Measurements from ENCODE around the gene LOXL1. TPM values are rescaled to one million over a fixed set of nuclear protein-coding genes. Genes with fewer than 3 reads are reported as not detected.

The LOXL1 gene
- total and polyA plus RNA-seq, 2 experiments from 2014 or later = 44.5 to 136 TPM

GRCh38 chr15:73909651-73910050 lies 16.6 kb upstream of the LOXL1 start:
- Histone ChIP-seq H3K9me2 (replicated peaks; ENCODE audit: insufficient read depth) (no peaks in the 10 kb centered on the region), H3K27me3 (no peaks in the 10 kb centered on the region), H2AFZ (no peak overlapping the region), H3K79me2 (no peaks in the 10 kb centered on the region), H4K20me1 (ENCODE audit: insufficient read depth, poor library complexity, severe bottlenecking) (no peaks in the 10 kb centered on the region), H3K4me3 (no peak overlapping the region), H3K9me3 (ENCODE audit: low read depth) (no peaks in the 10 kb centered on the region), H3K36me3 (replicated peaks; ENCODE audit: insufficient read depth, low read depth) (no peaks in the 10 kb centered on the region), H3K4me2 (no peak overlapping the region), H3K27ac (no peak overlapping the region), H3K4me1 (ENCODE audit: insufficient read depth) (no peaks in the 10 kb centered on the region)
- TF ChIP-seq CTCF (IDR thresholded peaks at IDR 0.05; ENCODE audit: poor library complexity) = no peak
- TF ChIP-seq EZH2 (IDR thresholded peaks at IDR 0.05; ENCODE audit: borderline replicate concordance) = no peak
- no peak for TF ChIP-seq EZH2phosphoT487 (IDR thresholded peaks at IDR 0.05; ENCODE audit: low read depth, severe bottlenecking, unreplicated experiment)
- no peak for DNase-seq (ENCODE audit: low spot score)
- WGBS (ENCODE audit: low lambda C conversion rate, missing lambda C conversion rate) = 92% methylated on average over 2 of the region's 2 CpGs

- no peaks in the 10 kb centered on the region for H3K79me2 ChIP-seq
- H3K4me1 ChIP-seq (ENCODE audit: insufficient read depth) = no peaks in the 10 kb centered on the region
- 72% methylated on average over 7 of the region's 7 CpGs for WGBS (ENCODE audit: low lambda C conversion rate, missing lambda C conversion rate)
- DNase-seq (ENCODE audit: low spot score) = no peak
- H3K27ac ChIP-seq = no peak overlapping the region
- no peaks in the 10 kb centered on the region for H3K27me3 ChIP-seq
- no peaks in the 10 kb centered on the region for H3K9me3 ChIP-seq (ENCODE audit: low read depth)
- H3K4me3 ChIP-seq = no peak overlapping the region
- H3K9me2 ChIP-seq (replicated peaks; ENCODE audit: insufficient read depth) = no peaks in the 10 kb centered on the region
- no peak overlapping the region for H3K4me2 ChIP-seq
- no peaks in the 10 kb centered on the region for H3K36me3 ChIP-seq (replicated peaks; ENCODE audit: insufficient read depth, low read depth)
- TF ChIP-seq EZH2 (IDR thresholded peaks at IDR 0.05; ENCODE audit: borderline replicate concordance) = no peak
- TF ChIP-seq CTCF (IDR thresholded peaks at IDR 0.05; ENCODE audit: poor library complexity) = no peak
- no peak for TF ChIP-seq EZH2phosphoT487 (IDR thresholded peaks at IDR 0.05; ENCODE audit: low read depth, severe bottlenecking, unreplicated experiment)
- H4K20me1 ChIP-seq (ENCODE audit: insufficient read depth, poor library complexity, severe bottlenecking) = no peaks in the 10 kb centered on the region
- H2AFZ ChIP-seq = no peak overlapping the region
Observed at GRCh38 chr15:73910522-73911303, 15.5 kb upstream of the LOXL1 start.

- Histone ChIP-seq H4K20me1 (ENCODE audit: insufficient read depth, poor library complexity, severe bottlenecking) (no peaks in the 10 kb centered on the region), H3K36me3 (replicated peaks; ENCODE audit: insufficient read depth, low read depth) (no peaks in the 10 kb centered on the region), H3K4me3 (no peak overlapping the region), H3K4me2 (no peak overlapping the region), H3K79me2 (no peaks in the 10 kb centered on the region), H3K9me2 (replicated peaks; ENCODE audit: insufficient read depth) (no peaks in the 10 kb centered on the region), H3K27me3 (no peaks in the 10 kb centered on the region), H3K4me1 (ENCODE audit: insufficient read depth) (no peaks in the 10 kb centered on the region), H3K9me3 (ENCODE audit: low read depth) (no peaks in the 10 kb centered on the region), H3K27ac (no peak overlapping the region), H2AFZ (no peak overlapping the region)
- no peak for DNase-seq (ENCODE audit: low spot score)
- no peak for TF ChIP-seq EZH2 (IDR thresholded peaks at IDR 0.05; ENCODE audit: borderline replicate concordance)
- no peak for TF ChIP-seq EZH2phosphoT487 (IDR thresholded peaks at IDR 0.05; ENCODE audit: low read depth, severe bottlenecking, unreplicated experiment)
- TF ChIP-seq CTCF (IDR thresholded peaks at IDR 0.05; ENCODE audit: poor library complexity) = no peak
- WGBS (ENCODE audit: low lambda C conversion rate, missing lambda C conversion rate) = 81% methylated on average over 7 of the region's 7 CpGs
Observed at GRCh38 chr15:73912030-73912596, 14.1 kb upstream of the LOXL1 start.

Data from hepatocyte (in vitro differentiated cells).